Erythroblast (primary cell): ENCODE data around the gene LCA5L.
"Not testable (repeated sequence)": the region's sequence is repeated elsewhere in the genome, so short reads cannot be mapped to it uniquely, and the experiment has no call there.

Source experiments
- GATA1 ChIP-seq: IDR thresholded peaks from 2 replicates; pipeline ENCODE4 v1.6.1; 2011; ENCODE audit warnings: low read depth, mild to moderate bottlenecking, control low read depth, low read length, moderate library complexity
- POLR2A ChIP-seq: IDR thresholded peaks from 2 replicates; pipeline ENCODE4 v1.6.1; 2011; ENCODE audit warnings: mild to moderate bottlenecking, low read length

DNA sequence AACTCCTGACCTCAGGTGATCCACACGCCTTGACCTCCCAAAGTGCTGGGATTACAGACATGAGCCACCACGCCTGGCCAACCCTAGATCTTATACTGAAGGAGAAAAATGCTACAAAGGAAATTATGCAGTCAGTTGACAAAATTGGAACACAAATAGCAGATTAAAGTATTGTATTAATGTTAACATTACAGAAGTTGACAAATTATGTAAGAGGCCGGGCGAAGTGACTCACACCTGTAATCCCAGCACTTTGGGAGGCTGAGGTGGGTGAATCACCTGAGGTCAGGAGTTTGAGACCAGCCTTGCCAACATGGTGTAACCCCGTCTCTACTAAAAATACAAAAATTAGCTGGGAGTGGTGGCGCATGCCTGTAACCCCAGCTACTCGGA, 75.7 kb downstream of the LCA5L start:
- not testable (repeated sequence) for TF ChIP-seq POLR2A, GATA1
